Liver (tissue), 9 donors: ENCODE results near the gene TRAK1. TPM values are rescaled to one million over a fixed set of nuclear protein-coding genes. Genes with fewer than 3 reads are reported as not detected.
A peak's percentile ranks its signal among the peaks of the same experiment; 100 is the strongest.

ENCODE experiments used
- DNase-seq: peaks from one replicate; pipeline ENCODE4 v3.0.0-alpha.2; 2017; ENCODE audit warnings: low spot score
- H3K27ac ChIP-seq, 2 donors: one replicate each; pipeline ENCODE4 v1.7.0; 2013; ENCODE audit warnings: inconsistent platforms in 2 of 2, low read length in 2 of 2, control low read depth in 1 of 2, low read depth in 1 of 2, mild to moderate bottlenecking in 1 of 2
- H3K27me3 ChIP-seq, 4 donors: one replicate each; pipeline versions ENCODE4 v1.6.1 to v1.7.0; 2013; ENCODE audit warnings: low read length in 3 of 4, inconsistent platforms in 1 of 4, mild to moderate bottlenecking in 1 of 4, moderate library complexity in 1 of 4; ENCODE audit not compliant: control insufficient read depth in 4 of 4, insufficient read depth in 4 of 4
- H3K36me3 ChIP-seq, 4 donors: one replicate each; pipeline versions ENCODE4 v1.6.1 to v1.7.0; 2013; ENCODE audit warnings: low read length in 3 of 4, mild to moderate bottlenecking in 3 of 4, low read depth in 1 of 4, moderate library complexity in 1 of 4; ENCODE audit not compliant: control insufficient read depth in 4 of 4, insufficient read depth in 3 of 4
- H3K4me1 ChIP-seq, 4 donors: one replicate each; pipeline versions ENCODE4 v1.6.1 to v1.7.0; 2013; ENCODE audit warnings: low read length in 3 of 4, mild to moderate bottlenecking in 3 of 4, moderate library complexity in 1 of 4; ENCODE audit not compliant: control insufficient read depth in 4 of 4, insufficient read depth in 4 of 4
- H3K4me3 ChIP-seq, 3 donors: one replicate each; pipeline versions ENCODE4 v1.6.1 to v1.7.0; 2013; ENCODE audit warnings: low read length in 3 of 3, control low read depth in 1 of 3, low read depth in 1 of 3, mild to moderate bottlenecking in 1 of 3
- H3K9ac ChIP-seq, 2 donors: one replicate each; pipeline ENCODE4 v1.7.0; 2013; ENCODE audit warnings: low read length in 2 of 2, mild to moderate bottlenecking in 2 of 2, moderate library complexity in 2 of 2, control low read depth in 1 of 2, low read depth in 1 of 2
- H3K9me3 ChIP-seq, 4 donors: one replicate each; pipeline versions ENCODE4 v1.6.1 to v1.7.0; 2013; ENCODE audit warnings: low read length in 3 of 4; ENCODE audit not compliant: control insufficient read depth in 4 of 4
- ATF3 ChIP-seq: IDR thresholded peaks from 2 replicates; pipeline ENCODE4 v1.6.1; 2016; ENCODE audit warnings: antibody characterized with exemption
- EGR1 ChIP-seq, 2 donors: IDR thresholded peaks; 2 replicates each; pipeline ENCODE4 v1.6.1; 2016 to 2018; ENCODE audit warnings: antibody characterized with exemption in 2 of 2, low read depth in 2 of 2
- FOXA2 ChIP-seq: IDR thresholded peaks from 2 replicates; pipeline ENCODE4 v1.6.1; 2016; ENCODE audit warnings: antibody characterized with exemption
- GABPA ChIP-seq, 2 donors: IDR thresholded peaks in 1 of 2; conservative IDR thresholded peaks in 1 of 2; 2 replicates each; pipeline ENCODE4 v1.6.1; 2016; ENCODE audit warnings: antibody characterized with exemption in 2 of 2, mild to moderate bottlenecking in 1 of 2, moderate library complexity in 1 of 2
- HNF4A ChIP-seq, 2 donors: conservative IDR thresholded peaks; 2 replicates each; pipeline ENCODE4 v1.6.1; 2016; ENCODE audit warnings: antibody characterized with exemption in 2 of 2, mild to moderate bottlenecking in 2 of 2
- HNF4G ChIP-seq: IDR thresholded peaks from 2 replicates; pipeline ENCODE4 v1.6.1; 2016; ENCODE audit warnings: antibody characterized with exemption
- RAD21 ChIP-seq, 2 donors: IDR thresholded peaks; 2 replicates each; pipeline ENCODE4 v1.6.1; 2016; ENCODE audit warnings: antibody characterized with exemption in 2 of 2, mild to moderate bottlenecking in 2 of 2
- RXRA ChIP-seq, 2 donors: IDR thresholded peaks; 2 replicates each; pipeline ENCODE4 v1.6.1; 2017 to 2018; ENCODE audit warnings: antibody characterized with exemption in 2 of 2, mild to moderate bottlenecking in 1 of 2
- SP1 ChIP-seq: IDR thresholded peaks from 2 replicates; pipeline ENCODE4 v1.6.1; 2018; ENCODE audit warnings: antibody characterized with exemption, mild to moderate bottlenecking
- TAF1 ChIP-seq: conservative IDR thresholded peaks from 2 replicates; pipeline ENCODE4 v1.6.1; 2016; ENCODE audit warnings: antibody characterized with exemption, mild to moderate bottlenecking
- ZBTB33 ChIP-seq: IDR thresholded peaks from 2 replicates; pipeline ENCODE4 v1.6.1; 2016; ENCODE audit warnings: antibody characterized with exemption
- WGBS: extraction: QIAGEN DNeasy Blood & Tissue Kit; methylation state at CpG from one replicate; pipeline ENCODE4 v1.1.7; 2013; 5-methylcytosine and 5-hydroxymethylcytosine counted together
- polyA plus RNA-seq, 2 donors: library from polyadenylated mRNA; stranded (reverse) in 1 of 2; unstranded in 1 of 2; fragments of 200-250 nt in 1 of 2; fragments of >200 nt in 1 of 2; fragmentation: Nextera tagmentation in 1 of 2; extraction: Ambion mirVana in 1 of 2; gene quantifications; one replicate each; pipeline versions ENCODE4 v1.2.1 to v1.2.3, GENCODE V29; 2013 to 2015
- total RNA-seq, 2 donors: library from RNA; depleted of rRNA; stranded (reverse); fragments of >200 nt; gene quantifications; one replicate each; pipeline ENCODE4 v1.2.3, GENCODE V29; 2014
- TF ChIP-seq, protein P1 (sequence below): IDR thresholded peaks from 2 replicates; pipeline ENCODE4 v1.6.1; 2016; ENCODE audit warnings: antibody characterized with exemption, mild to moderate bottlenecking
- donor health status: healthy.
- donor health status: healthy.
- donor health status: healthy.
- donor health status: healthy.
- donor health status: healthy.

TRAK1 gene
- total and polyA plus RNA-seq, 4 donors = 3.4 to 21.7 (median 8.6) TPM

DNA sequence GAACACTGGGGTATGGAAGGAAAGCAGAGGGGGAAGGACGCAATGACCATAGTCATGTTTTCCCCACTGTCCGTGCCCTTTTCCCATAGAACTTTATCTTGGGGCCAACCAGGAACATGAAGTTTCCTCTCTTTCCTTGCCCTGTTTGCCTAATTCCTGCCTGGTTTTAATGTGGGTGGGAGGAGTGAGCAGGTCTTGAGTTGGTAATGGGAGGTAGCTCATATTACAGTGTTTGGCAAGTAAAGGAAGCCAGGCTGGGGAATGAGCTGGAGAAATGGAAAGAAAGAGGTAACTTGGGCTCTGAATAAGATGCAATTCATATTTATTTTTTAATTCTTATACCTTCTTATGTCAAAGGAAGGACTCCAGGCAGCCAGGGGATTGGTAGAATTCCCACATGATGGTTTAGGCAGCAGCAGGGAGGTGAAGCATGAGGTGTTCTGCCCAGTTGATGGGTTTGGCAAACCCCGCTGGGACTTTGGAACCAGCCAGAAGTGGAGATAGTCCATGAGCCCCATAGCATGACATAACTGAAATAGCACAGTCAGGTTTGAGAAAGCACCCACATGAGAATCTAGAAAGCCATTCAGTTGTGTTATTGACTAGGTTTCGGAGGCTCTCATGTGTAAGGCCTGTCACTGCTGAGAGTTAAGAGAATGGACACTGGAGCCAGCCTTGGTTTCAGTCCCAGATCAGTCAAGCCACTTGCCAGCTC is 114.8 kb downstream of the TRAK1 start:
- H3K27me3 ChIP-seq = no peaks in the 10 kb centered on the region
- H3K4me1 ChIP-seq = no peaks in the 10 kb centered on the region
- H3K36me3 ChIP-seq = peaks cover 10 to 66% (median 27%) of the 10 kb centered on the region in 4 donors
- no peak for DNase-seq
- no peaks in the 10 kb centered on the region for H3K9me3 ChIP-seq
- TF ChIP-seq HNF4A (conservative IDR thresholded peaks at IDR 0.05) (peak; percentile 67 to 78), TAF1 (no peak), RXRA (IDR thresholded peaks at IDR 0.05) (peak in 1 of 2 donors; percentile 5)
- WGBS = 94% methylated on average over 4 of the region's 4 CpGs
- H3K4me3 ChIP-seq = no peak overlapping the region
- H3K27ac ChIP-seq = no peak overlapping the region
- no peak overlapping the region for H3K9ac ChIP-seq

- H3K4me3 ChIP-seq = no peak overlapping the region
- H3K9ac ChIP-seq = no peak overlapping the region
- 82% methylated on average over 12 of the region's 12 CpGs for WGBS
- no peaks in the 10 kb centered on the region for H3K9me3 ChIP-seq
- peaks cover 2 to 44% (median 28%) of the 10 kb centered on the region in 4 donors for H3K36me3 ChIP-seq
- DNase-seq = no peak
- TF ChIP-seq ZBTB33 (no peak), RAD21 (IDR thresholded peaks at IDR 0.05) (no peak), ATF3 (no peak), GABPA (IDR thresholded peaks at IDR 0.05 in 1 of 2, conservative IDR thresholded peaks at IDR 0.05 in 1 of 2) (no peak), RXRA (IDR thresholded peaks at IDR 0.05) (no peak), FOXA2 (no peak), TAF1 (no peak)
- H3K4me1 ChIP-seq = no peaks in the 10 kb centered on the region
- H3K27ac ChIP-seq = no peak overlapping the region
- H3K27me3 ChIP-seq = no peaks in the 10 kb centered on the region
Measured at GRCh38 chr3:42209917-42210316, 118.8 kb downstream of the TRAK1 start.

DNA sequence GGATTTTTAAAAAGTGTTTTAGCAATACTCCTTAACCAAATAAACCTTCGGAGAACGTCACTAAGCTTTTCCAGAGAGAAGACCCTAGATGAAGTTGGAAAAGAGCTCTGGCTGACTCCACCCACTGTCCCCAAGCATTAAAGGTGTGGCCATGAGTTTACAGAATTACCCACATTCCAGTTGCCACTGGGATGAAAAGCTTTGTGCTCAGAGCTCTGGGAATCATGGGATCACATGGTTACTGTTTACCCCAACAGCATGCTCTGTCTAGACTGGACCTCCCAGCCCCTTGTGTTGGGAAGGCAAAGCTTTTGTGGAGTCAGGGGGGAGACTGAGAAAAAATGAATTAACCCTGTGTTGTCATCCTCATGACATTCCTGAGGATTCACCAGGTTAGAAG is 119.6 kb downstream of the TRAK1 start:
- Histone ChIP-seq H3K27me3 (no peaks in the 10 kb centered on the region), H3K9me3 (no peaks in the 10 kb centered on the region), H3K4me3 (no peak overlapping the region), H3K27ac (no peak overlapping the region), H3K36me3 (peaks cover 2 to 47% (median 28%) of the 10 kb centered on the region in 4 donors), H3K9ac (no peak overlapping the region), H3K4me1 (no peaks in the 10 kb centered on the region)
- DNase-seq = no peak
- 88% methylated on average over 2 of the region's 2 CpGs for WGBS
- TF ChIP-seq TAF1 (no peak), ATF3 (no peak), FOXA2 (no peak), EGR1 (IDR thresholded peaks at IDR 0.05; ENCODE audit: low read depth in 2 of 2) (no peak)

DNA sequence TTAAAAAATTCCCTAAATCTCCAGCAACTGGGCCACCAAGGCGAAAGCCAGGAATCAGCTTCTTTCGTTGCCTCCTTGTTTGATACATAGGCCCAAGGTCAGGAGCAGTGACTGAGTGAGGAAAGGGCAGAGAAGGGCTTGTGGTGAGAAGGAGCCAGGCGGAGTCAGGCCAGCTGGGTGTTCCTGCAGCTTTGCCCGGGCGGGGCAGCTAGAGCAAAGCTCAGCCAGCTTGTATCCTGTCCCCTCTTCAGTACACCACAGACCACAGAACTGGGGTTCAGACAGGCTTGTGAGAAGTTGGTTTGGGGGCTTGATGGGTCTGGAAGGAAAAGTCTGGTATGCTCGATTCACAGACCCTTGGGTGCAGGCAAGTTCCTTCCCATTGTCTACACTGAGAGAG is 122.3 kb downstream of the TRAK1 start:
- Histone ChIP-seq H3K27me3 (no peaks in the 10 kb centered on the region), H3K27ac (no peak overlapping the region), H3K9me3 (no peaks in the 10 kb centered on the region), H3K4me1 (no peaks in the 10 kb centered on the region), H3K36me3 (peaks cover under 1 to 40% (median 25%) of the 10 kb centered on the region in 4 donors), H3K4me3 (no peak overlapping the region), H3K9ac (no peak overlapping the region)
- TF ChIP-seq SP1 = no peak
- no peak for TF ChIP-seq FOXA2
- TF ChIP-seq, protein P1, sequence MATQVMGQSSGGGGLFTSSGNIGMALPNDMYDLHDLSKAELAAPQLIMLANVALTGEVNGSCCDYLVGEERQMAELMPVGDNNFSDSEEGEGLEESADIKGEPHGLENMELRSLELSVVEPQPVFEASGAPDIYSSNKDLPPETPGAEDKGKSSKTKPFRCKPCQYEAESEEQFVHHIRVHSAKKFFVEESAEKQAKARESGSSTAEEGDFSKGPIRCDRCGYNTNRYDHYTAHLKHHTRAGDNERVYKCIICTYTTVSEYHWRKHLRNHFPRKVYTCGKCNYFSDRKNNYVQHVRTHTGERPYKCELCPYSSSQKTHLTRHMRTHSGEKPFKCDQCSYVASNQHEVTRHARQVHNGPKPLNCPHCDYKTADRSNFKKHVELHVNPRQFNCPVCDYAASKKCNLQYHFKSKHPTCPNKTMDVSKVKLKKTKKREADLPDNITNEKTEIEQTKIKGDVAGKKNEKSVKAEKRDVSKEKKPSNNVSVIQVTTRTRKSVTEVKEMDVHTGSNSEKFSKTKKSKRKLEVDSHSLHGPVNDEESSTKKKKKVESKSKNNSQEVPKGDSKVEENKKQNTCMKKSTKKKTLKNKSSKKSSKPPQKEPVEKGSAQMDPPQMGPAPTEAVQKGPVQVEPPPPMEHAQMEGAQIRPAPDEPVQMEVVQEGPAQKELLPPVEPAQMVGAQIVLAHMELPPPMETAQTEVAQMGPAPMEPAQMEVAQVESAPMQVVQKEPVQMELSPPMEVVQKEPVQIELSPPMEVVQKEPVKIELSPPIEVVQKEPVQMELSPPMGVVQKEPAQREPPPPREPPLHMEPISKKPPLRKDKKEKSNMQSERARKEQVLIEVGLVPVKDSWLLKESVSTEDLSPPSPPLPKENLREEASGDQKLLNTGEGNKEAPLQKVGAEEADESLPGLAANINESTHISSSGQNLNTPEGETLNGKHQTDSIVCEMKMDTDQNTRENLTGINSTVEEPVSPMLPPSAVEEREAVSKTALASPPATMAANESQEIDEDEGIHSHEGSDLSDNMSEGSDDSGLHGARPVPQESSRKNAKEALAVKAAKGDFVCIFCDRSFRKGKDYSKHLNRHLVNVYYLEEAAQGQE = no peak
- no peak for TF ChIP-seq RAD21 (IDR thresholded peaks at IDR 0.05)
- TF ChIP-seq RXRA (IDR thresholded peaks at IDR 0.05) = no peak
- TF ChIP-seq HNF4G = no peak
- no peak for TF ChIP-seq HNF4A (conservative IDR thresholded peaks at IDR 0.05)
- TF ChIP-seq TAF1 = no peak
- TF ChIP-seq EGR1 (IDR thresholded peaks at IDR 0.05; ENCODE audit: low read depth in 2 of 2) = no peak
- 89% methylated on average over 6 of the region's 6 CpGs for WGBS
- no peak for DNase-seq
